H1 (cell line): ENCODE results near the gene RP9. TPM values are rescaled to one million over a fixed set of nuclear protein-coding genes. Genes with fewer than 3 reads are reported as not detected.

ENCODE experiments used
- CTCF ChIA-PET: fragments of 300-600 bp; sonication (Branson Sonifier 250); formaldehyde crosslinking; loops from one replicate; lab custom pipeline; 2021; ENCODE audit not compliant: partially characterized antibody; lab: Charles Lee
- POLR2A ChIA-PET: fragments of 300-600 bp; sonication (Branson Sonifier 250); formaldehyde crosslinking; loops from one replicate; lab custom pipeline; 2021; ENCODE audit warnings: inconsistent platforms; ENCODE audit not compliant: partially characterized antibody; lab: Charles Lee
- DNase-seq, 2 experiments: peaks; one replicate each; pipeline versions ENCODE4 v3.0.0 to v3.0.0-alpha.2; 2010 to 2022; ENCODE audit warnings: low spot score in 2 of 2, low read depth in 1 of 2, mixed read lengths in 1 of 2
- FAIRE-seq: peaks from 2 replicates; lab custom pipeline; 2011; peaks lifted over from hg19 to GRCh38; lab: Jason Lieb, UNC
- H2AFZ ChIP-seq: 2 replicates; pipeline ENCODE4 v1.8.1; 2012; ENCODE audit warnings: low read length, inconsistent platforms
- H2AK5ac ChIP-seq: 2 replicates; pipeline ENCODE4 v1.6.1; 2013; ENCODE audit warnings: low read depth, low read length
- H2BK120ac ChIP-seq: replicated peaks from 2 replicates; pipeline ENCODE3; 2013; ENCODE audit warnings: low read depth, low read length, inconsistent platforms
- H2BK12ac ChIP-seq: 2 replicates; pipeline ENCODE4 v1.6.1; 2013; ENCODE audit warnings: low read depth, low read length
- H2BK15ac ChIP-seq: 2 replicates; pipeline ENCODE4 v1.6.1; 2013; ENCODE audit warnings: low read length
- H2BK20ac ChIP-seq: 2 replicates; pipeline ENCODE4 v1.6.1; 2013; ENCODE audit warnings: low read length
- H2BK5ac ChIP-seq: 2 replicates; pipeline ENCODE4 v1.6.1; 2013; ENCODE audit warnings: low read depth, low read length
- H3K14ac ChIP-seq: 2 replicates; pipeline ENCODE4 v1.6.1; 2013; ENCODE audit warnings: inconsistent platforms; ENCODE audit not compliant: insufficient read length
- H3K18ac ChIP-seq: 2 replicates; pipeline ENCODE4 v1.6.1; 2013; ENCODE audit warnings: low read length; ENCODE audit errors: extremely low read depth
- H3K23ac ChIP-seq: 2 replicates; pipeline ENCODE4 v1.6.1; 2013; ENCODE audit warnings: inconsistent platforms; ENCODE audit not compliant: insufficient read length
- H3K23me2 ChIP-seq: 2 replicates; pipeline ENCODE4 v1.6.1; 2013; ENCODE audit warnings: low read depth, low read length
- H3K27ac ChIP-seq: 2 replicates; pipeline ENCODE4 v1.6.1; 2011; ENCODE audit warnings: low read depth, low read length, inconsistent platforms
- H3K27me3 ChIP-seq, 4 experiments: replicated peaks in 1 of 4; 1 replicate in 1 of 4; 2 replicates in 3 of 4; pipeline versions ENCODE4 v1.6.1 to v1.8.1; 2011 to 2013; ENCODE audit warnings: low read length in 3 of 4, mild to moderate bottlenecking in 3 of 4, inconsistent platforms in 2 of 4, mixed read lengths in 2 of 4, moderate library complexity in 1 of 4; ENCODE audit not compliant: control insufficient read depth in 3 of 4, insufficient read depth in 3 of 4; ENCODE audit errors: extremely low read depth in 1 of 4
- H3K36me3 ChIP-seq, 4 experiments: 2 replicates each; pipeline versions ENCODE4 v1.6.1 to v1.8.1; 2011 to 2013; ENCODE audit warnings: mild to moderate bottlenecking in 4 of 4, low read length in 3 of 4, moderate library complexity in 2 of 4, control low read depth in 1 of 4, inconsistent platforms in 1 of 4; ENCODE audit not compliant: insufficient read depth in 4 of 4, control insufficient read depth in 2 of 4
- H3K4ac ChIP-seq: replicated peaks from 2 replicates; pipeline ENCODE3; 2013; ENCODE audit warnings: low read length, low read depth, mixed read lengths, inconsistent platforms; ENCODE audit not compliant: insufficient read length
- H3K4me1 ChIP-seq, 4 experiments: replicated peaks in 1 of 4; 1 replicate in 1 of 4; 2 replicates in 3 of 4; pipeline versions ENCODE4 v1.6.1 to v1.8.1; 2011 to 2013; ENCODE audit warnings: low read length in 3 of 4, inconsistent platforms in 2 of 4, mixed read lengths in 1 of 4; ENCODE audit not compliant: insufficient read depth in 4 of 4, control insufficient read depth in 3 of 4
- H3K4me2 ChIP-seq, 2 experiments: 2 replicates each; pipeline versions ENCODE4 v1.6.1 to v1.8.1; 2011 to 2013; ENCODE audit warnings: low read depth in 2 of 2, low read length in 2 of 2, control low read depth in 1 of 2, inconsistent platforms in 1 of 2, mild to moderate bottlenecking in 1 of 2; ENCODE audit not compliant: insufficient read depth in 1 of 2
- H3K4me3 ChIP-seq, 4 experiments: fragments of 200-600, 300-600 bp in 1 of 4; sonication (generic), shearing (Covaris generic), sonication (Bioruptor Twin) in 1 of 4; 2 replicates each; pipeline versions ENCODE4 v1.5.1 to v1.8.1; 2011 to 2016; ENCODE audit warnings: low read length in 4 of 4, low read depth in 3 of 4, control low read depth in 2 of 4, inconsistent platforms in 2 of 4, mild to moderate bottlenecking in 2 of 4, mixed read lengths in 1 of 4, moderate library complexity in 1 of 4; ENCODE audit not compliant: insufficient read depth in 2 of 4; ENCODE audit errors: extremely low read depth in 1 of 4
- H3K56ac ChIP-seq: replicated peaks from 2 replicates; pipeline ENCODE3; 2013; ENCODE audit warnings: low read depth, mild to moderate bottlenecking, mixed read lengths, low read length, inconsistent platforms; ENCODE audit not compliant: insufficient read length
- H3K79me1 ChIP-seq: 2 replicates; pipeline ENCODE4 v1.6.1; 2013; ENCODE audit warnings: low read depth, low read length, control low read depth
- H3K79me2 ChIP-seq, 2 experiments: 2 replicates each; pipeline versions ENCODE4 v1.6.1 to v1.8.1; 2012 to 2013; ENCODE audit warnings: low read length in 2 of 2, mild to moderate bottlenecking in 2 of 2, inconsistent platforms in 1 of 2; ENCODE audit not compliant: insufficient read depth in 2 of 2, control insufficient read depth in 1 of 2
- H3K9ac ChIP-seq, 4 experiments: replicated peaks in 1 of 4; 1 replicate in 1 of 4; 2 replicates in 3 of 4; pipeline versions ENCODE4 v1.6.1 to v1.8.1; 2011 to 2013; ENCODE audit warnings: low read depth in 3 of 4, low read length in 3 of 4, control low read depth in 2 of 4, mild to moderate bottlenecking in 2 of 4, moderate library complexity in 2 of 4, inconsistent platforms in 1 of 4; ENCODE audit errors: extremely low read depth in 1 of 4
- H3K9me3 ChIP-seq, 2 experiments: 2 replicates each; pipeline versions ENCODE4 v1.6.1 to v1.8.1; 2012 to 2013; ENCODE audit warnings: mild to moderate bottlenecking in 2 of 2, moderate library complexity in 2 of 2, control low read depth in 1 of 2, inconsistent platforms in 1 of 2, low read depth in 1 of 2, low read length in 1 of 2, mixed read lengths in 1 of 2; ENCODE audit not compliant: insufficient read depth in 2 of 2
- H4K20me1 ChIP-seq, 2 experiments: replicated peaks in 1 of 2; 2 replicates each; pipeline versions ENCODE3 to v1.8.1; 2011 to 2013; ENCODE audit warnings: inconsistent platforms in 2 of 2, low read length in 2 of 2, mild to moderate bottlenecking in 1 of 2; ENCODE audit not compliant: insufficient read depth in 2 of 2, control insufficient read depth in 1 of 2
- H4K5ac ChIP-seq: 2 replicates; pipeline ENCODE4 v1.6.1; 2013; ENCODE audit warnings: low read length, low read depth, mixed read lengths, inconsistent platforms; ENCODE audit not compliant: insufficient read length
- H4K8ac ChIP-seq: 2 replicates; pipeline ENCODE4 v1.8.0; 2013; ENCODE audit warnings: mild to moderate bottlenecking, moderate library complexity, low read length, inconsistent platforms; ENCODE audit not compliant: insufficient read depth; ENCODE audit errors: extremely low read depth
- H4K91ac ChIP-seq: replicated peaks from 2 replicates; pipeline ENCODE3; 2013; ENCODE audit warnings: low read length, mixed read lengths, inconsistent platforms; ENCODE audit not compliant: insufficient read length
- ATF2 ChIP-seq: IDR thresholded peaks from 2 replicates; pipeline ENCODE4 v1.6.1; 2012; ENCODE audit warnings: low read length, inconsistent platforms
- CEBPB ChIP-seq: IDR thresholded peaks from 2 replicates; pipeline ENCODE4 v1.6.1; 2012; ENCODE audit warnings: low read depth, low read length
- MAX ChIP-seq: IDR thresholded peaks from 2 replicates; pipeline ENCODE4 v1.6.1; 2012; ENCODE audit warnings: inconsistent platforms
- POU5F1 ChIP-seq: IDR thresholded peaks from 2 replicates; pipeline ENCODE4 v1.6.1; 2011; ENCODE audit warnings: low read depth, mild to moderate bottlenecking, low read length, moderate library complexity
- RAD21 ChIP-seq, 2 experiments: IDR thresholded peaks in 1 of 2; conservative IDR thresholded peaks in 1 of 2; 2 replicates each; pipeline ENCODE4 v1.6.1; 2011; ENCODE audit warnings: low read depth in 2 of 2, low read length in 2 of 2, improper control_type of control experiment in 1 of 2, inconsistent platforms in 1 of 2, mild to moderate bottlenecking in 1 of 2, moderate library complexity in 1 of 2
- SP2 ChIP-seq: IDR thresholded peaks from 2 replicates; pipeline ENCODE4 v1.6.1; 2012; ENCODE audit warnings: mild to moderate bottlenecking, low read length, inconsistent platforms
- WGBS, 2 experiments: shearing (Covaris generic) in 1 of 2; methylation state at CpG; one replicate each; pipeline versions ENCODE4 v1.1.6 to v1.1.7; 2013 to 2015; ENCODE audit warnings: low lambda C conversion rate in 2 of 2, mixed read lengths in 2 of 2, inconsistent platforms in 1 of 2, low coverage in 1 of 2, missing lambda C conversion rate in 1 of 2; ENCODE audit not compliant: insufficient replicate concordance in 2 of 2, insufficient coverage in 1 of 2, insufficient read length in 1 of 2; ENCODE audit errors: extremely low coverage in 1 of 2, missing lambda C conversion rate in 1 of 2; 5-methylcytosine and 5-hydroxymethylcytosine counted together
- polyA plus RNA-seq, 7 experiments: library from polyadenylated mRNA; depleted of rRNA in 3 of 7; stranded (reverse) in 5 of 7; unstranded in 2 of 7; fragments of >200 nt in 5 of 7; fragments of 200-250 nt in 2 of 7; gene quantifications; 1 replicate in 5 of 7; 2 replicates in 1 of 7; 4 replicates in 1 of 7; pipeline versions ENCODE4 v1.2.1 to v1.2.3, GENCODE V29; 2011 to 2013; ENCODE audit warnings: missing spikeins in 2 of 7, mixed read lengths in 2 of 7
- total RNA-seq: library from RNA; stranded (reverse); fragmentation: NEBNext Ultra II Directional; extraction: Animal tissue kit (Norgen Biotek cat#: 25700); gene quantifications from 2 replicates; pipeline ENCODE4 v1.2.1, GENCODE V29; 2021
- TF ChIP-seq, protein P1 (sequence below), 3 experiments: IDR thresholded peaks; 1 replicate in 2 of 3; 2 replicates in 1 of 3; pipeline versions ENCODE4 v1.5.1 to v1.6.1; 2011; ENCODE audit warnings: low read length in 3 of 3, mild to moderate bottlenecking in 3 of 3, inconsistent platforms in 2 of 3, low read depth in 1 of 3, moderate library complexity in 1 of 3; ENCODE audit not compliant: insufficient read depth in 1 of 3; ENCODE audit errors: control extremely low read depth in 1 of 3

The RP9 gene
- total and polyA plus RNA-seq, 2 of the 8 experiments (the other 6 are each of a cell fraction or from before 2014, with no cell fraction given) = 11.0 to 12.4 TPM

DNA sequence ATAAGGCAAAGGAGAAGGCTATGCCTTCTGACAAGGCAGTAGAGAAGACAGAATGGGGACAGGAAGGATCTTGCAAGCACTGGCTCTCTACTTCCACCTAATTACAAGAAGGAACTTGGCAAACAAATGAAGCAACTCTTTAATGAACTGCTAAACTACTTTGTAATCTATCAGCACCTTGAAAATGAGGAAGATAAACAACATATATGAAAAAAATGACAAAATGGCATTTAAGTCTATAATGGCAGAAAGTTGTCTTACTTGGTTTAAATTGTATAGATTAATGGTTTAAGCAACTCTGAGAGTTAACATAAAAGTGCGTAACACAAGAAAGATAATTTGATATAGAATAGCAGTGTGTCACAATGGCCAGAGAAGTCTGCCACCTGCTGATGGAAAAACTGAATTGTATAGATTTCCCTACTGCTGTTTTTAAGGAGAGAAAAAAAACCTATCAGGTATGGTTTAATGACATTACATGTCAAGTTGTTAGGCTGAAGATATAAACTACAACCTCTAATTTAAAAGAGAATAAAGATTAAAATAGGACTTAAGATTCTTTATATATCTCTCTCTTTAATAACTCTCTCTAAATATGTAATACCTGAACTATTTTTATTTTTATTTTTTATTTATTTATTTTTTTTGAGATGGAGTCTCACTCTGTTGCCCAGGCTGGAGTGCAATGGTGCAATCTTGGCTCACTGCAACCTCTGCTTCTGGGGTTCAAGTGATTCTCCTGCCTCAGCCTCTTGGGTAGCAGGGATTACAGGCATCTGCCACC, 58.5 kb downstream of the RP9 start:
- Histone ChIP-seq H3K4me2 (no peak overlapping the region), H3K9ac (no peak overlapping the region), H3K27me3 (no peaks in the 10 kb centered on the region), H4K8ac (no peak overlapping the region), H3K79me2 (peaks cover 0 to 85% of the 10 kb centered on the region in 2 experiments; a peak in 3 of 4 replicates), H4K5ac (no peak overlapping the region), H4K91ac (no peak overlapping the region), H3K4me1 (no peaks in the 10 kb centered on the region), H2BK5ac (no peak overlapping the region), H2BK15ac (no peak overlapping the region), H4K20me1 (peaks cover 3 to 9% of the 10 kb centered on the region in 2 experiments), H2AK5ac (no peak overlapping the region), H3K27ac (no peak overlapping the region), H3K23ac (no peak overlapping the region), H3K36me3 (no peaks in the 10 kb centered on the region), H3K4ac (no peak overlapping the region), H3K14ac (no peak overlapping the region), H3K79me1 (no peaks in the 10 kb centered on the region; the same call in none of the 2 replicates), H2BK120ac (no peak overlapping the region), H3K18ac (no peak overlapping the region), H3K56ac (no peak overlapping the region), H2BK12ac (no peak overlapping the region), H2AFZ (no peak overlapping the region), H3K9me3 (no peaks in the 10 kb centered on the region), H2BK20ac (no peak overlapping the region), H3K4me3 (no peak overlapping the region), H3K23me2 (no peaks in the 10 kb centered on the region)
- ChIA-PET CTCF (interaction anchor here (0.6 to 2.3 kb wide), 4 partner anchors 10 to 872 kb away, joined by 3 to 10 read pairs (median 4); no protein-coding TSS in a partner anchor), POLR2A (no interaction called here)
- FAIRE-seq = no peak
- DNase-seq = no peak
- WGBS, 2 experiments = 43% methylated on average over 1 of the region's 1 CpG; no CpG with 5 or more reads in 1 of the 2 experiments
- no peak for TF ChIP-seq SP2
- no peak for TF ChIP-seq POU5F1
- TF ChIP-seq MAX = no peak
- no peak for TF ChIP-seq ATF2
- no peak for TF ChIP-seq CEBPB
- TF ChIP-seq RAD21 (IDR thresholded peaks at IDR 0.05 in 1 of 2, conservative IDR thresholded peaks at IDR 0.05 in 1 of 2; ENCODE audit: low read depth in 2 of 2, low read length in 2 of 2) = peak; percentile 48 to 55
- TF ChIP-seq, protein P1, sequence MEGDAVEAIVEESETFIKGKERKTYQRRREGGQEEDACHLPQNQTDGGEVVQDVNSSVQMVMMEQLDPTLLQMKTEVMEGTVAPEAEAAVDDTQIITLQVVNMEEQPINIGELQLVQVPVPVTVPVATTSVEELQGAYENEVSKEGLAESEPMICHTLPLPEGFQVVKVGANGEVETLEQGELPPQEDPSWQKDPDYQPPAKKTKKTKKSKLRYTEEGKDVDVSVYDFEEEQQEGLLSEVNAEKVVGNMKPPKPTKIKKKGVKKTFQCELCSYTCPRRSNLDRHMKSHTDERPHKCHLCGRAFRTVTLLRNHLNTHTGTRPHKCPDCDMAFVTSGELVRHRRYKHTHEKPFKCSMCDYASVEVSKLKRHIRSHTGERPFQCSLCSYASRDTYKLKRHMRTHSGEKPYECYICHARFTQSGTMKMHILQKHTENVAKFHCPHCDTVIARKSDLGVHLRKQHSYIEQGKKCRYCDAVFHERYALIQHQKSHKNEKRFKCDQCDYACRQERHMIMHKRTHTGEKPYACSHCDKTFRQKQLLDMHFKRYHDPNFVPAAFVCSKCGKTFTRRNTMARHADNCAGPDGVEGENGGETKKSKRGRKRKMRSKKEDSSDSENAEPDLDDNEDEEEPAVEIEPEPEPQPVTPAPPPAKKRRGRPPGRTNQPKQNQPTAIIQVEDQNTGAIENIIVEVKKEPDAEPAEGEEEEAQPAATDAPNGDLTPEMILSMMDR (IDR thresholded peaks at IDR 0.05; ENCODE audit: control extremely low read depth in 1 of 3, insufficient read depth in 1 of 3, low read depth in 1 of 3, low read length in 3 of 3) = peak in 2 of 3 experiments; percentile 26 to 44; a peak in 2 of 4 replicates
